HCT116 (cell line): ENCODE data around the gene SETD6. TPM values are rescaled to one million over a fixed set of nuclear protein-coding genes. Genes with fewer than 3 reads are reported as not detected.

Experiments
- ATAC-seq: fragments of 200-7000 bp; cut with Tn5 transposase; 2 replicates; pipeline ENCODE4 v1.9.1; 2020; ENCODE audit warnings: mild to moderate bottlenecking, moderate library complexity
- BruUV-seq: library from RNA; stranded (reverse); fragments of 400-500 nt; replicated peaks from 2 replicates; lab custom pipeline; 2021; lab: Mats Ljungman, UMichigan
- CTCF ChIA-PET: fragments of 300-600 bp; sonication (Branson Sonifier 250); formaldehyde crosslinking; loops from one replicate; lab custom pipeline; 2021; ENCODE audit warnings: antibody characterized with exemption; lab: Charles Lee
- POLR2A ChIA-PET: fragments of 300-600, 350-600 bp; sonication (Branson Sonifier 250); formaldehyde crosslinking; loops from one replicate; lab custom pipeline; 2021; ENCODE audit warnings: antibody characterized with exemption; lab: Charles Lee
- RAD21 ChIA-PET, 2 experiments: fragments of 300-600 bp; sonication (Branson Sonifier 250); formaldehyde crosslinking; loops; one replicate each; lab custom pipeline; 2023; ENCODE audit warnings: low total read pairs in 2 of 2; ENCODE audit not compliant: uncharacterized antibody in 2 of 2, unreplicated experiment in 2 of 2, low non-redundant PET in 1 of 2; lab: Charles Lee
- DNase-seq: peaks from one replicate; pipeline ENCODE4 v3.0.0-alpha.2; 2010; ENCODE audit warnings: low read depth, low spot score
- H2AFZ ChIP-seq: fragments of 200-600 bp; shearing (Covaris generic), sonication (generic); 2 replicates; pipeline ENCODE4 v1.6.1; 2017; ENCODE audit warnings: low read depth, mixed run types, mixed read lengths, antibody characterized with exemption, low read length; ENCODE audit not compliant: poor library complexity, severe bottlenecking
- H3K27ac ChIP-seq: 2 replicates; pipeline ENCODE4 v1.5.1; 2012; ENCODE audit warnings: low read depth, low read length
- H3K27me3 ChIP-seq: fragments of 200-600 bp; sonication (generic); 2 replicates; pipeline ENCODE4 v1.6.1; 2016; ENCODE audit warnings: mixed run types, low read length, mixed read lengths; ENCODE audit not compliant: insufficient read depth
- H3K36me3 ChIP-seq, 2 experiments: fragments of 200-500 bp in 1 of 2; fragments of 200-600 bp in 1 of 2; sonication (Bioruptor generic) in 1 of 2; sonication (generic) in 1 of 2; 2 replicates each; pipeline versions ENCODE4 v1.5.1 to v1.6.1; 2014 to 2016; ENCODE audit warnings: low read length in 2 of 2, inconsistent platforms in 1 of 2, mixed read lengths in 1 of 2, mixed run types in 1 of 2; ENCODE audit not compliant: insufficient read depth in 2 of 2, control insufficient read depth in 1 of 2
- H3K4me1 ChIP-seq, 2 experiments: fragments of 200-600 bp in 1 of 2; sonication (generic) in 1 of 2; 2 replicates each; pipeline versions ENCODE4 v1.5.1 to v1.6.1; 2012 to 2017; ENCODE audit warnings: low read length in 2 of 2, inconsistent platforms in 1 of 2, mild to moderate bottlenecking in 1 of 2, mixed read lengths in 1 of 2, mixed run types in 1 of 2, moderate library complexity in 1 of 2; ENCODE audit not compliant: insufficient read depth in 2 of 2, control insufficient read depth in 1 of 2
- H3K4me2 ChIP-seq: fragments of 200-600 bp; sonication (generic); 2 replicates; pipeline ENCODE4 v1.6.1; 2017; ENCODE audit warnings: mixed run types, low read length, mixed read lengths
- H3K4me3 ChIP-seq, 2 experiments: fragments of 200-600 bp in 1 of 2; sonication (generic) in 1 of 2; replicated peaks in 1 of 2; 2 replicates each; pipeline ENCODE4 v1.5.1; 2011 to 2016; ENCODE audit warnings: low read length in 2 of 2, control low read depth in 1 of 2, low read depth in 1 of 2, mild to moderate bottlenecking in 1 of 2, mixed read lengths in 1 of 2, mixed run types in 1 of 2
- H3K79me2 ChIP-seq: fragments of 200-600 bp; sonication (generic); 2 replicates; pipeline ENCODE4 v1.6.1; 2017; ENCODE audit warnings: mild to moderate bottlenecking, mixed run types, low read length, moderate library complexity, mixed read lengths; ENCODE audit not compliant: insufficient read depth
- H3K9ac ChIP-seq: fragments of 200-600 bp; sonication (generic); 2 replicates; pipeline ENCODE4 v1.6.1; 2016; ENCODE audit warnings: low read length, mixed read lengths
- H3K9me2 ChIP-seq: fragments of 200-600 bp; sonication (generic), shearing (Covaris generic); 2 replicates; pipeline ENCODE4 v1.6.1; 2017; ENCODE audit warnings: mixed run types, mild to moderate bottlenecking, moderate library complexity; ENCODE audit not compliant: insufficient read depth
- H3K9me3 ChIP-seq, 2 experiments: fragments of 200-500 bp in 1 of 2; fragments of 200-600 bp in 1 of 2; sonication (Bioruptor generic) in 1 of 2; sonication (generic) in 1 of 2; 2 replicates each; pipeline ENCODE4 v1.6.1; 2014 to 2017; ENCODE audit warnings: low read length in 2 of 2, mixed read lengths in 2 of 2, inconsistent platforms in 1 of 2, low read depth in 1 of 2, mild to moderate bottlenecking in 1 of 2, mixed run types in 1 of 2, moderate library complexity in 1 of 2; ENCODE audit not compliant: control insufficient read depth in 1 of 2, insufficient read depth in 1 of 2
- H4K20me1 ChIP-seq: fragments of 200-600 bp; sonication (generic), shearing (Covaris generic); 2 replicates; pipeline ENCODE4 v1.6.1; 2017; ENCODE audit warnings: mixed run types, mild to moderate bottlenecking, moderate library complexity; ENCODE audit not compliant: insufficient read depth
- ATF3 ChIP-seq: IDR thresholded peaks from 2 replicates; pipeline ENCODE4 v1.6.1; 2012
- CEBPB ChIP-seq: IDR thresholded peaks from 2 replicates; pipeline ENCODE4 v1.6.1; 2012; ENCODE audit warnings: low read depth
- EZH2phosphoT487 ChIP-seq: fragments of 200-600 bp; IDR thresholded peaks from 2 replicates; pipeline ENCODE4 v1.6.1; 2018; ENCODE audit warnings: antibody characterized with exemption, borderline replicate concordance
- FOSL1 ChIP-seq: IDR thresholded peaks from 2 replicates; pipeline ENCODE4 v1.6.1; 2012; ENCODE audit warnings: low read depth
- JUND ChIP-seq: IDR thresholded peaks from 2 replicates; pipeline ENCODE4 v1.6.1; 2012
- MAX ChIP-seq: IDR thresholded peaks from 2 replicates; pipeline ENCODE4 v1.6.1; 2012
- POLR2A ChIP-seq: IDR thresholded peaks from 2 replicates; pipeline ENCODE4 v1.7.0; 2011; ENCODE audit warnings: borderline replicate concordance; ENCODE audit not compliant: insufficient read depth, insufficient read length; ENCODE audit errors: extremely low read depth
- POLR2AphosphoS5 ChIP-seq: IDR thresholded peaks from 2 replicates; pipeline ENCODE4 v1.6.1; 2011; ENCODE audit warnings: mild to moderate bottlenecking, low read depth, low read length, moderate library complexity
- RAD21 ChIP-seq: IDR thresholded peaks from 2 replicates; pipeline ENCODE4 v1.6.1; 2012; ENCODE audit warnings: low read depth, mild to moderate bottlenecking
- SIN3A ChIP-seq: IDR thresholded peaks from 2 replicates; pipeline ENCODE4 v1.6.1; 2012; ENCODE audit warnings: low read depth
- SP1 ChIP-seq: IDR thresholded peaks from 2 replicates; pipeline ENCODE4 v1.6.1; 2012; ENCODE audit warnings: low read depth
- SRF ChIP-seq: IDR thresholded peaks from 2 replicates; pipeline ENCODE4 v1.6.1; 2012; ENCODE audit warnings: low read depth
- TCF7L2 ChIP-seq: IDR thresholded peaks from 2 replicates; pipeline ENCODE4 v1.7.0; 2011; ENCODE audit warnings: borderline replicate concordance, inconsistent platforms; ENCODE audit not compliant: insufficient read depth, insufficient read length; ENCODE audit errors: extremely low read depth
- ZFX ChIP-seq: fragments of 450-650 bp; IDR thresholded peaks from 2 replicates; pipeline ENCODE4 v1.6.1; 2017
- ZNF274 ChIP-seq: fragments of 200-500 bp; sonication (Bioruptor generic); IDR thresholded peaks from 2 replicates; pipeline ENCODE4 v1.6.1; 2014; ENCODE audit warnings: mild to moderate bottlenecking, low read depth, low read length, inconsistent platforms
- intact Hi-C: fragments of 100-400 bp; cut with micrococcal nuclease; formaldehyde crosslinking; loops from 2 replicates; pipeline ENCODE4 v1.10.0; 2022
- total RNA-seq: library from RNA; stranded (reverse); gene quantifications from one replicate; pipeline ENCODE4 v1.2.1, GENCODE V29; 2021; ENCODE audit not compliant: unreplicated experiment

The SETD6 gene
- total RNA-seq, 1 experiment from 2014 or later: 26.6 TPM

GRCh38 chr16:58532414-58532813, 17.1 kb downstream of the SETD6 start:
- BruUV-seq: no TSS peak
- Histone ChIP-seq H3K4me2 (no peak overlapping the region), H3K27ac (no peak overlapping the region), H3K79me2 (peaks cover 42% of the 10 kb centered on the region), H3K9me3 (no peaks in the 10 kb centered on the region), H3K4me1 (no peaks in the 10 kb centered on the region), H3K36me3 (peaks cover 84% of the 10 kb centered on the region in 2 experiments), H4K20me1 (no peaks in the 10 kb centered on the region), H3K27me3 (no peaks in the 10 kb centered on the region), H2AFZ (no peak overlapping the region), H3K4me3 (no peak overlapping the region), H3K9me2 (no peaks in the 10 kb centered on the region), H3K9ac (no peak overlapping the region)
- DNase-seq (no peak), ATAC-seq (no peak)
- intact Hi-C loops: loop anchor here (5.0 kb wide), 1 partner anchor 40 kb away; no protein-coding TSS in a partner anchor
- ChIA-PET CTCF (no interaction called here), POLR2A (no interaction called here), RAD21 (no interaction called here)
- TF ChIP-seq JUND (no peak), SP1 (no peak), RAD21 (no peak), SRF (no peak), ZFX (no peak), CEBPB (no peak), ZNF274 (no peak), SIN3A (no peak), MAX (no peak)

GRCh38 chr16:58533751-58534470, 18.6 kb downstream of the SETD6 start:
- H3K27me3 ChIP-seq: no peaks in the 10 kb centered on the region
- H3K79me2 ChIP-seq: peaks cover 37% of the 10 kb centered on the region
- ChIA-PET POLR2A (no interaction called here), CTCF (no interaction called here), RAD21 (no interaction called here)
- H3K4me3 ChIP-seq: no peak overlapping the region
- H3K27ac ChIP-seq: no peak overlapping the region
- no peaks in the 10 kb centered on the region for H3K9me2 ChIP-seq
- H3K9ac ChIP-seq: no peak overlapping the region
- no peak overlapping the region for H3K4me2 ChIP-seq
- no peaks in the 10 kb centered on the region for H4K20me1 ChIP-seq
- ATAC-seq: no peak
- TF ChIP-seq MAX (no peak), EZH2phosphoT487 (no peak), POLR2A (no peak), FOSL1 (no peak), POLR2AphosphoS5 (no peak), SRF (no peak), ATF3 (no peak), JUND (no peak), TCF7L2 (no peak)
- no peak for DNase-seq
- no peaks in the 10 kb centered on the region for H3K4me1 ChIP-seq
- no peak overlapping the region for H2AFZ ChIP-seq
- no TSS peak for BruUV-seq
- peaks cover 84 to 85% of the 10 kb centered on the region in 2 experiments for H3K36me3 ChIP-seq
- no peaks in the 10 kb centered on the region for H3K9me3 ChIP-seq
- intact Hi-C loops: loop anchor here (5.0 kb wide), 1 partner anchor 38 kb away; no protein-coding TSS in a partner anchor
